Measurements from ENCODE around the gene HNRNPU. TPM values are rescaled to one million over a fixed set of nuclear protein-coding genes. Genes with fewer than 3 reads are reported as not detected.

Gene HNRNPU
- total RNA-seq, 1 donor from 2014 or later = 856 TPM

DNA sequence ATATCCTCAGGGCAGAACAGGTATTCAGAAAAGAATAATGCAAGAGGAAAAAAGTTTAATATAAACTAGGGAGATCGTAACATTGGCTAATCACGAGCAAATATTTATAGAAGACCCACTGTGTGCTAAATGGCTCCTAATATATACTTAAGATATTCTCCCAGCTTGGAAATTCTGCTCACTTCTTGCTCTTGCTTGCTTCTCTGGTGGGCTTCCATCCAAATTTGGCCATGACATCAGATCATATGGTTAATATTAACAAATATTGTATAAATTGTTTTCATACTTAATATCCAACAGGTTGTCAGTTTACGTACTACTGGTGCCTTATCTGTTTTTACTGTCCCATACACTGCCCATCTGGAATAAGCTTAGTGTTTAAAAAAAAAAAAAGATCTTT is 27.8 kb downstream of the HNRNPU start:
- peak overlapping the region; percentile 92 for H3K4me3 Mint-ChIP-seq
- no peaks in the 10 kb centered on the region for H3K9me3 Mint-ChIP-seq
- Histone ChIP-seq H3K9ac (peak overlapping the region; percentile 97), H4K20me1 (ENCODE audit: low read depth) (peaks cover 27% of the 10 kb centered on the region), H3K4me1 (peaks cover 17% of the 10 kb centered on the region), H3K4me3 (peak overlapping the region; percentile 82), H2AFZ (replicated peaks) (no peak overlapping the region), H3K27ac (peak overlapping the region; percentile 100), H3K9me3 (ENCODE audit: low read depth) (no peaks in the 10 kb centered on the region), H3K36me3 (peaks cover 10% of the 10 kb centered on the region), H3K79me2 (ENCODE audit: low read depth) (peaks cover 60% of the 10 kb centered on the region), H3K4me2 (peak overlapping the region; percentile 85), H3K27me3 (no peaks in the 10 kb centered on the region), H3F3A (ENCODE audit: low read depth) (peaks cover 79% of the 10 kb centered on the region)
- H3K36me3 Mint-ChIP-seq = peaks cover 28% of the 10 kb centered on the region
- peaks cover 33% of the 10 kb centered on the region for H3K4me1 Mint-ChIP-seq
- peak overlapping the region; percentile 95 for H3K27ac Mint-ChIP-seq
- TF ChIP-seq EZH2phosphoT487 (IDR thresholded peaks at IDR 0.05) = no peak
- peaks cover 8% of the 10 kb centered on the region for H3K27me3 Mint-ChIP-seq (ENCODE audit: insufficient read depth, low read depth)
- DNase-seq (ENCODE audit: low spot score) = no peak

DNA sequence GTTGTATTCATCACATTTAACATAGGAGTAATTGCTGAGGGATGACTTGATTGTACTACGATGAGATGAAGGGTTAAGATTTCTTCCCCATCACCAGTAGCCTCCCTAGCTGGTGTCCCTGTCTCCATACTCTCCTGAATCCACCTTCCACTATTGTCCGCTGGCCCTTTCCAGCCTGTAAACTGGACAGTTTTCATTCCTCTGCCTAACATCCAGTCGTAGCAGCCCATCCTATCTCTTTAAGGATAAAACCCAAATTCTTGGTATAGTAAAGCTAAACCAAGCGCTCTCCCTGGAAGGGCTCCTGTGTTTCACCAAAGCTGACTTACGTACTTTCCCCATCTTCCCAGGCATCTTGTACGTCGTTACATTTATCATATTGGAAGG is 28.2 kb downstream of the HNRNPU start:
- Histone ChIP-seq H3K27me3 (no peaks in the 10 kb centered on the region), H3K79me2 (ENCODE audit: low read depth) (peaks cover 56% of the 10 kb centered on the region), H3K4me1 (peaks cover 17% of the 10 kb centered on the region), H3K9ac (peak overlapping the region; percentile 97), H3F3A (ENCODE audit: low read depth) (peaks cover 75% of the 10 kb centered on the region), H3K4me3 (peak overlapping the region; percentile 82), H3K27ac (peak overlapping the region; percentile 100), H3K4me2 (peak overlapping the region; percentile 85), H2AFZ (replicated peaks) (no peak overlapping the region), H3K36me3 (peaks cover 10% of the 10 kb centered on the region), H4K20me1 (ENCODE audit: low read depth) (peaks cover 22% of the 10 kb centered on the region), H3K9me3 (ENCODE audit: low read depth) (no peaks in the 10 kb centered on the region)
- Mint-ChIP-seq H3K4me1 (peaks cover 33% of the 10 kb centered on the region), H3K27me3 (ENCODE audit: insufficient read depth, low read depth) (peaks cover 8% of the 10 kb centered on the region), H3K9me3 (no peaks in the 10 kb centered on the region), H3K36me3 (peaks cover 27% of the 10 kb centered on the region), H3K4me3 (peak overlapping the region; percentile 92), H3K27ac (peak overlapping the region; percentile 95)
- DNase-seq (ENCODE audit: low spot score) = peak; percentile 27
- TF ChIP-seq EZH2phosphoT487 (IDR thresholded peaks at IDR 0.05) (no peak), CTCF (IDR thresholded peaks at IDR 0.05) (no peak), EZH2 (IDR thresholded peaks at IDR 0.05) (no peak)

GRCh38 chr1:244835276-244836134 is 28.8 kb downstream of the HNRNPU start, which contains the start of gene COX20:
COX20 (plus strand) TSS chr1:244835658; CDS start chr1:244835715, 57 bp downstream.
- peak within 1 kb of the TSS; percentile 90 for H2AFZ ChIP-seq (replicated peaks)
- peak within 1 kb of the TSS; percentile 85 for H3K4me2 ChIP-seq
- TF ChIP-seq EZH2 (IDR thresholded peaks at IDR 0.05) (no peak), CTCF (IDR thresholded peaks at IDR 0.05) (no peak), EZH2phosphoT487 (IDR thresholded peaks at IDR 0.05) (no peak)
- H3K4me3 ChIP-seq = peak within 1 kb of the TSS; percentile 82
- Mint-ChIP-seq H3K27ac (peak within 1 kb of the TSS; percentile 99), H3K4me1 (peaks cover 33% of the 10 kb centered on the region), H3K36me3 (peaks cover 21% of the 10 kb centered on the region), H3K4me3 (peak within 1 kb of the TSS; percentile 92), H3K9me3 (no peaks in the 10 kb centered on the region), H3K27me3 (ENCODE audit: insufficient read depth, low read depth) (peaks cover 8% of the 10 kb centered on the region)
- H3K27ac ChIP-seq = peak within 1 kb of the TSS; percentile 100
- DNase-seq (ENCODE audit: low spot score) = peak; percentile 97
- no peaks in the 10 kb centered on the region for H3K27me3 ChIP-seq
- H4K20me1 ChIP-seq (ENCODE audit: low read depth) = peaks cover 22% of the 10 kb centered on the region
- H3F3A ChIP-seq (ENCODE audit: low read depth) = peaks cover 69% of the 10 kb centered on the region
- H3K9me3 ChIP-seq (ENCODE audit: low read depth) = no peaks in the 10 kb centered on the region
- peaks cover 49% of the 10 kb centered on the region for H3K79me2 ChIP-seq (ENCODE audit: low read depth)
- peak within 1 kb of the TSS; percentile 97 for H3K9ac ChIP-seq
- peaks cover 17% of the 10 kb centered on the region for H3K4me1 ChIP-seq
- H3K36me3 ChIP-seq = peaks cover 10% of the 10 kb centered on the region
